DMS153 treated with DMSO at 0.1 percent for 48 hours (cell line): ENCODE results near the gene CFB.
A peak's percentile ranks its signal among the peaks of the same experiment; 100 is the strongest.
"Not testable (repeated sequence)": the region's sequence is repeated elsewhere in the genome, so short reads cannot be mapped to it uniquely, and the experiment has no call there.

Source experiments
- DNase-seq: peaks from one replicate; lab custom pipeline; 2025; ENCODE audit not compliant: unreplicated experiment; lab: John Stamatoyannopoulos, UW

Gene CFB

DNA sequence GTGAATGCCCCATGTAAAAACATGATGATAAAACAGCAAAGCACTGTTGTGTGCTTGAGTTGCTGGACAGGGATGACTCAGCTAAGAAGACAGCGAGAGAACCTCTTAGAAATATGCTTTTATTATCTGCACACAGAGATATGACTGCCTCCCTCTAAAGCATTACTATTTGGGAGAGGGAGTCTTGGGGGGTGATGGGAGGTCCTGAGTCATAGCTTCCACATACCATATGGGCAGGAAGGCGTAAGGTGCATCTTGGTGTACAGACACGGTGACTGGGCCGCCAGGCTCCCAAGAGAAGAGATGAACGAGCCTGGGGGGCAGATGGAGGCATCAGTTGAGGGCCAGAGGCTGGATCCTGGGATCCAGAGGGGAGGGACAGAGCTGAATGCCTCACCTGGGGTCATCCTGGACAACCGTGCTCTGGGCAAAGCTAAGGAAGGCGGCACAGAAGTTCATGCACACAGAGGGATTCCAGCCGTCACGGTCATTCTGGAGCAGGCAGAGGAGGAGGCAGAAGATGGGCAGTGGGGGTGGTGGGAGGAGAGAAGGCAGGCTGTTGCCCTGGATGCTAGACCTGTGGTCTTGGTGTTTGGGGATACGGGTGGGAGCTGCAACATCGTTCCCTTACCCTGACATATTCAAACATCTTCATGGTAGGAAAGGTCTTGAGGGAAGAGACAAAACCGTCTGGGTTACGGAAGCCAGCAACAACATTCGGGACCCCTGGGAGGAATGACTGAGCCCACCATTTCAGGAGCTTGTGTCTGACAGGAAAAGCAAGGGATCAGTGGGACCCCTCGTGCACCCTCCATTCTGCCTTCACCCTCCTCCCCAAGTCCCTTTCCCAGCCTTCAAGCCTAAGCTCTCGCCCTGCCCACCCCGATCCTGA lies 24.1 kb downstream of the CFB start:
- no peak for DNase-seq

DNA sequence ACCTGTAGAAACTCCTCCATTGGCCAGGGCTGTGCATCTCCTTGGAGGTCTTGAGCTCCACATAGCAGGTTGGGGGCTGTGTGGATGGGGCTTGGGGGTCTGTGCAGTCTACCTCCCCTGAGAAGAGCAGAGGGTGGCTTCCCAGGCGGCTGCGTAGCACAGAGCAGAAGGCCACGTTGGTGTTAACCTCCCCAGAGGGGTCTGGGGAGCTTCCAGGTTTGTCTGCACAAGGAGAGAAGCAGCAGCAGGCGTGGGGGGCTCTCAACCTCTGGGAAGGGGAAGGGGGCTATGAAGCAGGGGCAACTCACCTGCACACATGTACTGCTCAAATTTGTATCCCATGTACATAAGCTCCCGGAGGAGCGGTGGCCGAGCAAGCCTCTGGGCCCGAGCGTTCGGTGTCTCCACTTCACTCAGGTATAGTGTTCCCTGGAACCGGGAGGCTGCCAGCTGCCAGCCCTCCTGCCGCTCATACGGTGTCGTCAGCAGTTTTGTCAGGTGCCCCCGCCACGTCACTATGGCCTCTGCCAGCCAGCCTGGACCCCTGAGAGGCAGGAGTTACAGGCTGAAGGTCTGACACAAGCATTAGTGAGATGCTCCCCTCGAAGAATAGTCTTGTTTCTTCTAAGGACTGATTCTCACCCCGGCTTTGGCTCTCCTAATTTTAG lies 24.8 kb downstream of the CFB start:
- DNase-seq = no peak

DNA sequence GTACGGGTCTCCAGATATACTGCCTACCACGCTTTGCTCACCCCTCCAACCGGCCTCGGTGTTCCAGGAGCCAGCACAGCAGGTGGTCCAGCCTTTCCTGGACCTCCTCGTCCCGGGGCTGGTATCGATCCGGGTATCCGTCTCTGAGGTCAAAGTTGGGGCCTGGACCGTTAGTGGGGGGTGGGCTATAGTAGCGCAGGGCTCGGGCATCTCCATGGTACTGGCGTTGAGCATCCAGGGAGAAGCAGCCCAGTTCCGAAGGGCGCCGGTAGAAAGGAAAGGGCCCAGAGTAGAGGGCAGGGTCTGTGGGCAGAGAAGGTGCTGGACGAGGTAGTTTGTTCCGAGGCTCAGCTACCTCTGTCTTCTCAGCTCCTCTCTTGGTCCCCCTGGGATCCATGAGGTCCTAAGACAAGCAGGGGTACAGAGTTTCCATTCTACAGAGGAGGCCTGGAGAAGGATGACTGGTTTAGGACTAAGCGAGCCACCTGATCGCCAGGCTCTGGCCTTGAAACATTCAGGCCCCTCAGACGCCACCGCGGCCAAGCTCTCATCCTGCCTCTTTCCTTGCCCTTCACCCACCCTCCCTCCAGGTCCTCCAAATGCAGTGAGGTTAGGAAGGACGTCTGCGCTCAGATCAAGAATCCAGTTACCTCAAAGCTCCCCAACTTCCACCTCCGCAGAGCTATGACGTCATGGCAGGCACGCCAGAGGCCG lies 25.5 kb downstream of the CFB start:
- DNase-seq = no peak

DNA sequence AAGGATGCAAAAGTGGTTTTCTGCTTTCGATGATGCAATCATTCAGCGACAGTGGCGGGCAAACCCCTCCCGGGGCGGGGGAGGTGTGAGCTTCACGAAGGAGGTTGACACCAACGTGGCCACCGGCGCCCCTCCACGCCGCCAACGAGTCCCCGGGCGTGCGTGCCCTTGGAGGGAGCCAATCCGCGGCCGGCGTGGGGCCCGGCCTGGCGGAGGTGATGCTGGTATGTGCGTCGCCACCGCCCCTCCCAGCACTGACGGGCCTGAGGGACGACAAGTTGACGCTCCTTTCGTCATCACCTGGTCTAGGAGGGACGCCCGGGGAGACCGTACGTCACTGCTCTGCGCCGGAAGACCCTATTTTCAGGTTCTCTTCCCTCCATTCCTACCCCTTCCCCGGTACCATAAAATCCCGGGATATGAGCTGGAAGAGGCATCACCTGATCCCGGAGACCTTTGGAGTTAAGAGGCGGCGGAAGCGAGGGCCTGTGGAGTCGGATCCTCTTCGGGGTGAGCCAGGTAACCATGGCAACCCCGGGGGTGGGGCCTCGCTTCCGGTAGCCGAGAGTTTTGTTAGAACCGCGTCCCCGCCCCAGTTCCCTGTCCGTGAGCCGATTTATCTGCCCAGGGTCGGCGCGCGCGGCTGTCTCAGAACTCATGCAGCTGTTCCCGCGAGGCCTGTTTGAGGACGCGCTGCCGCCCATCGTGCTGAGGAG lies 26.3 kb downstream of the CFB start, which contains the start of gene DXO:
Gene DXO, minus strand, starts transcription at position 146 of the 716 bp plus-strand sequence. CDS start 463 bp downstream, outside the sequence.
- peak; percentile 95 for DNase-seq

DNA sequence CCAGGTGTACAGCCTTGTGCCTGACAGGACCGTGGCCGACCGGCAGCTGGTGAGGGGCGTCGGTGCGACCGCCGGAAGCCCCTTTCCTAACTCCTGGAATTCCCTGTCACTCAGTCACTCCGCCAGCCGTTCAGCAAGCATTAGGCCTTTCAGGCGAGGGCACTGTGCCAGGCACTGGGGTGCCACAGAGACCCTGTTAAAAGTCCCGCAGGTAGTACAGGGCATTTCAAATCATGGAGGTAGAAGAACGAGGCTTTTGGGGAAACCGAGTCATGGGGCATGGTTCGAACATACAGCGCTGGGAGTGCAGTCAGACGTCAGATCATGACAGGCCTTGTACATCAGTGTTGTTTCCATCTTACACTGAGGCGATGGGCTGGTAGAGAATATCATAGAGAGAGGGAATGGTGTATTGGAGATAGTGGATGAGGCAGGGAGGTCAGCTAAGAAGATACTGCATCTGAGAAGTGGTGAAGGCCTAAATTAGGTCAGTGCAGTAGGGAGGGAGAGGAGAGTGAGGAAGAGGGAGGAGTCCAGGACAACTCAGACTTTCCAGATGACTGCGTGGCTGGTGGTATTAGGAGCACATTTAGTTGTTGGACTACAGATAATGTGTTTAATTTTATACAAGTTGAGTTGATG lies 26.9 kb downstream of the CFB start:
- no peak for DNase-seq

DNA sequence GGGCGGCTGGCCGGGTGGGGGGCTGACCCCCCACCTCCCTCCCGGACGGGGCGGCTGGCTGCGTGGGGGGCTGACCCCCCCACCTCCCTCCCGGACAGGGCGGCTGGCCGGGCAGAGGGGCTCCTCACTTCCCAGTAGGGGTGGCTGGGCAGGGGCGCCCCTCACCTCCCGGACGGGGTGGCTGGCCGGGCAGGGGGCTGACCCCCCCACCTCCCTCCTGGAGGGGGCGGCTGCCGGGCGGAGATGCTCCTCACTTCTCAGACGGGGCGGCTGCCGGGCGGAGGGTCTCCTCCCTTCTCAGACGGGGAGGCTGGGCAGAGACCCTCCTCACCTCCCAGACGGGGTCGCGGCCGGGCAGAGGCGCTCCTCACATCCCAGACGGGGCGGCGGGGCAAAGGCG lies 30.2 kb downstream of the CFB start:
- DNase-seq = not testable (repeated sequence)

DNA sequence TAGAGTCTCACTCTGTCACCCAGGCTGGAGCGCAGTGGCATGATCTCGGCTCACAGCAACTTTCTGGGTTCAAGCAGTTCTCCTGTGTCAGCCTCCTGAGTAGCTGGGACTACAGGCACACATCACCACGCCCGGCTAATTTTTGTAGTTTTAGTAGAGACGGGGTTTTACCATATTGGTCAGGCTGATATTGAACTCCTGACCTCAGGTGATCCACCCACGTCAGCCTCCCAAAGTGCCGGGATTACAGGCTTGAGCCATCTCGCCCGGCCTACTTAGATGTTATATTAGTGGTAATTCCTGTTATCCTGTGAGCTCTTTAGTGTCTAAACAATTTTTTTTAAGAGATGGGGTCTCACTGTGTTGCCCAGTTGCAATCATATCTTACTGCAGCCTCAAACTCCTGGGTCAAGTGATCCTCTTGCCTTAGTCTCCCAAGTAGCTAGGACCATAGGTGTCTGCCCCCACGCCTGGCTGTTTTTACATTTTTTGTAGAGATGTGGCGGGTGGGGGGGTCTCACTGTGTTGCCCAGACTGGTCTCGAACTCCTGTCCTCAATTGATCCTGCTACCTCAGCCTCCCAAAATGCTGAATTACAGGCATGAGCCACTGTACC lies 32.0 kb downstream of the CFB start:
- no peak for DNase-seq

DNA sequence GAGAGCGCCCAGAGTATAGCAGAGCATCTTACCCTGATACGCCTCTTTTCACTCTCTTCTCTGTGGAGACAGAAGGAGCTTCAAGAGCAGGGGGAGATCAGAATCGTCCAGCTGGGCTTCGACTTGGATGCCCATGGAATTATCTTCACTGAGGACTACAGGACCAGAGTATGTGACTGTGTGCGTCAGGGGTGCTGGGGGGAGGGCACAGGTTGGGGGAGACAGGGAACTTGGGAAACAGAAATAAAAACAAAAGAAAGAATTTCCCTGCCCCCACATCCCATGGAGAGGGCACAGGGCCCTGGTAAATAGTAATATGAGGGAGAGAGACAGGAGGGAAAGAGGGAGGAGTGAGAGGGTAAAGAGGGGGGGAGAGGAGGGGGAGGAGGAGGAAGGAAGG lies 32.9 kb downstream of the CFB start:
- DNase-seq = no peak

DNA sequence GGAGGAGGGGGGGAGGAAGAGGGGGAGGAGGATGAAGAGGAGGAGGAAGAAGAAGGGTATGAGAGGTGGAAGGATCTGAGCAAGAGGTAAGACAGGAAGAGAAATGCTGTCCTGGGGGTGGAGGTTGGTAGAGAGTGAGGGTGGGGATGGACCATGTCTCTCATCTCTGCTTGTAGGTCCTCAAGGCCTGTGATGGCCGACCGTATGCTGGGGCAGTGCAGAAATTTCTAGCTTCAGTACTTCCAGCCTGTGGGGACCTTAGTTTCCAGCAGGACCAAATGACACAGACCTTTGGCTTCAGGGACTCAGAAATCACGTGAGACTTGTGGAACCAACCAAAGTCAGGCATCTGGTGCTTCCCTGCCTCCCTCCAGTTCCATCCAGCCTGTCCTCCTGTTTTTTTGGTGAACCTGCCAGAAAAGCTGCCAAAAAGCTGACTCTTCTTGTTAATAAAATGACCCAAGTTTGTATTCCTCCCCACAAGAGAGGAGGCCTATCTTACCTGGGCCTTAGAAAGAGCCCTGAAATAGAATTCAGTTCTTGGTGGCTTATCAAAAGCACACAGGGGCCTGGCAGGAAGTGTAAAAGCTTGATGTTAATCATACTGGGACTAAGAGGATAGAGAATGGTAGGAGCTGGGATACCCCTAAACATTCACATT lies 33.5 kb downstream of the CFB start:
- no peak for DNase-seq

DNA sequence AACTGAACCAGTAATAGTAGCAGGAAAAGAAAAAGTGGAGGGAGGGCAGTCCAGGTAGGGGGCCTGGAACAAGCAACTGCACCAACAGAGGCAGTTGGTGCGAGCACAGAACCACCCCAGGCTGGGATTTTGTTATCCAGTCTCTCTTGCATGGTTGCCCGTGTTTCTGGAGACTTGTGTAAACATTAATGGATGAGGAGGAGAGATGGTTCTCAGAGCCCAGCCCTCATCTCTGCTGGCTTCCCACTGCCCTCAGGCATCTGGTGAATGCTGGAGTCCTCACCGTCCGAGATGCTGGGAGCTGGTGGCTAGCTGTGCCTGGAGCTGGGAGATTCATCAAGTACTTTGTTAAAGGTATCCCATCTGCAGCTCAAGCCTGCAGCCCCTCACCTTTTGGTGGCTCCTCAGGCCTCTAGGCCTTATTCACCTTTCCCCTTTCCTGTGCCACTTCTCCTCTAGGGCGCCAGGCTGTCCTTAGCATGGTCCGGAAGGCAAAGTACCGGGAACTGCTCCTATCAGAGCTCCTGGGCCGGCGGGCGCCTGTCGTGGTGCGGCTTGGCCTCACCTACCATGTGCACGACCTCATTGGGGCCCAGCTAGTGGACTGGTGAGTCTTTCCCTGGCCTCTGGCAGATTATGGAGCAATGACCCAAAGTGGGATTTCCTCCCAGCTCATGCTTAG lies 34.4 kb downstream of the CFB start:
- not testable (repeated sequence) for DNase-seq

DNA sequence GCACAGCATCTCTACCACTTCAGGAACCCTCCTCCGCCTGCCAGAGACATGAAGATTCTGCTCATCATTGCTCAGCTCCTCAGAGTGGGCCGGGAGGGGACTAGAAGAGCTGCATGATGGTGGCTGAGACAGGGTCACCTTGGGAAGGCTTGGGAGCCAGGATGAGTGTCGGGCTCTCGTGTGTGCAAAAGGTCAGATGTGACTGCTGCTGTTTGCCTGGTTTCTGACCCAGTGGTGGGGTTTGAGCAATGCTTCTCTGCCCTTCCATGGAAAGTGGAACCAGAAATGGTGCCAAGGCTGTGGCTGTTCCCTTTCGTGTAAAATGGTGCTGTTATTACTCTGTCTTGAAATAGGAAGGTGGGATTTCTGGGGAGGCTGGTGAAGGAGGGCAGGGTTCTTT lies 35.1 kb downstream of the CFB start:
- DNase-seq = not testable (repeated sequence)

DNA sequence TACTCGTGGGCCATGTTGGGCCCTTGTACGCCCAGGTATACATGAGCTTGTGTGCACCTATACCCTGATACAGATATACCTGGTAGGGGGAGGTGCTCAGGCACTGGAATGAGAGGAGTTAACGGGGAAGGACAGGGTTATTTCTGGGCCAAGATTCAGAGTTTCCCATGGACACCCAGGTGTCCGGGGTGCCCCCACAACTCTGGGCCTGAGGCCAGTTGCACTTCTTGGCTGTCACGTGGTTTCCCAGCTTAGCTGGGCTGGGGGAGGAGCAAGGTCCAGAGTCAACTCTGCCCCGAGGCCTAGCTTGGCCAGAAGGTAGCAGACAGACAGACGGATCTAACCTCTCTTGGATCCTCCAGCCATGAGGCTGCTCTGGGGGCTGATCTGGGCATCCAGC lies 35.8 kb downstream of the CFB start, which contains the start of gene C4A:
Gene C4A, plus strand, starts transcription at position 314 of the 400 bp plus-strand sequence. Its CDS starts 51 bp downstream, at position 365.
- not testable (repeated sequence) for DNase-seq

DNA sequence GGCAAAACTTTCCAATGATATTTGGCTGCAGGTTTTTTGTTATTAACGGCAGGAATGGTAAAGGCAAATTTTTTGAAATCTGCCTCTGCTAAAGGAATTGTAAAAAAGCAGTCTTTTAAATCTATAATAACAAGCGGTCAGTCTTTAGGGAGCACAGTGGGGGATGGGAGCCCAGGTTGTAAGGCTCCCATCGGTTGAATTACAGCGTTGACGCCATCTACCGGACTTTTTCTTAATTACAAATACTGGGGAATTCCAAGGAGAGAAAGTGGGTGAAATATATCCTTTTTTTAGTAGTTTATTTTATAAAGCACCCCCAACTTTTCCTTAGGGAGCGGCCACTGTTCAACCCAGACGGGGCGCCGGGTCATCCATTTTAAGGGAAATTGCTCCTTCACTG lies 43.5 kb downstream of the CFB start:
- DNase-seq = not testable (repeated sequence)

DNA sequence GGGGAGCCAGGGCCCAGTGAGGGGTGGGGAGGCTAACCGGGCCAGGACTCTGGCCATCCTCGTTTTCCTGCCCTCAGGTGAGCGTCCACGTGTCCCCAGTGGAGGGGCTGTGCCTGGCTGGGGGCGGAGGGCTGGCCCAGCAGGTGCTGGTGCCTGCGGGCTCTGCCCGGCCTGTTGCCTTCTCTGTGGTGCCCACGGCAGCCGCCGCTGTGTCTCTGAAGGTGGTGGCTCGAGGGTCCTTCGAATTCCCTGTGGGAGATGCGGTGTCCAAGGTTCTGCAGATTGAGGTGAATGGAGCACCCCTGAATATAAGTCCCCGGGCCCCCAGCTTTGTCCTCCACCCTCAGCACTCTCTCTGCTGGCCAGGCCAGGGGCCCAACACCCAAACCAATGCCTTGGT lies 48.5 kb downstream of the CFB start:
- DNase-seq = not testable (repeated sequence)

DNA sequence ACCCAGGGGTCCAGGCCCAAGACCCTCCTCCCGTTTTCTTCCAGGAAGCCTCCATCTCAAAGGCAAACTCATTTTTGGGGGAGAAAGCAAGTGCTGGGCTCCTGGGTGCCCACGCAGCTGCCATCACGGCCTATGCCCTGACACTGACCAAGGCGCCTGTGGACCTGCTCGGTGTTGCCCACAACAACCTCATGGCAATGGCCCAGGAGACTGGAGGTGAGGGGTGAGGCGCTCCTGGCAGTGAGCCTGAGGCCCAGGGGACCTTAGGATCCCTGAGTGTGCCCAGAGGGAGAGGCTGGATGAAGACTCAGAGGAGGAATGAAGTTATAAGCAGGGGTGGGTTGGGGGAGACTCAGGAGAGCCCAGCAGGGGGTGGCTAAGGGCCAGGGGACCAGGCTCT lies 50.5 kb downstream of the CFB start:
- not testable (repeated sequence) for DNase-seq
